ENCODE measurements around the gene KIF26B. TPM values are rescaled to one million over a fixed set of nuclear protein-coding genes. Genes with fewer than 3 reads are reported as not detected.

Gene KIF26B
- total RNA-seq, 1 donor from 2014 or later: 5.1 TPM

- TF ChIP-seq, protein P1, sequence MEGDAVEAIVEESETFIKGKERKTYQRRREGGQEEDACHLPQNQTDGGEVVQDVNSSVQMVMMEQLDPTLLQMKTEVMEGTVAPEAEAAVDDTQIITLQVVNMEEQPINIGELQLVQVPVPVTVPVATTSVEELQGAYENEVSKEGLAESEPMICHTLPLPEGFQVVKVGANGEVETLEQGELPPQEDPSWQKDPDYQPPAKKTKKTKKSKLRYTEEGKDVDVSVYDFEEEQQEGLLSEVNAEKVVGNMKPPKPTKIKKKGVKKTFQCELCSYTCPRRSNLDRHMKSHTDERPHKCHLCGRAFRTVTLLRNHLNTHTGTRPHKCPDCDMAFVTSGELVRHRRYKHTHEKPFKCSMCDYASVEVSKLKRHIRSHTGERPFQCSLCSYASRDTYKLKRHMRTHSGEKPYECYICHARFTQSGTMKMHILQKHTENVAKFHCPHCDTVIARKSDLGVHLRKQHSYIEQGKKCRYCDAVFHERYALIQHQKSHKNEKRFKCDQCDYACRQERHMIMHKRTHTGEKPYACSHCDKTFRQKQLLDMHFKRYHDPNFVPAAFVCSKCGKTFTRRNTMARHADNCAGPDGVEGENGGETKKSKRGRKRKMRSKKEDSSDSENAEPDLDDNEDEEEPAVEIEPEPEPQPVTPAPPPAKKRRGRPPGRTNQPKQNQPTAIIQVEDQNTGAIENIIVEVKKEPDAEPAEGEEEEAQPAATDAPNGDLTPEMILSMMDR (IDR thresholded peaks at IDR 0.05; ENCODE audit: unreplicated experiment): no peak
- peaks cover 15% of the 10 kb centered on the region for H3K27me3 Mint-ChIP-seq
- H3K27ac Mint-ChIP-seq: peak overlapping the region; percentile 91
- H3K4me3 Mint-ChIP-seq (ENCODE audit: low read depth): no peak overlapping the region
- H3K36me3 Mint-ChIP-seq (ENCODE audit: insufficient read depth): no peaks in the 10 kb centered on the region
- DNase-seq (ENCODE audit: low spot score, unreplicated experiment): no peak
- H3K9me3 Mint-ChIP-seq (ENCODE audit: low read depth): peaks cover 3% of the 10 kb centered on the region
- H3K4me1 Mint-ChIP-seq (ENCODE audit: low read depth): peaks cover 29% of the 10 kb centered on the region
Observed at GRCh38 chr1:245654460-245655050, 499.8 kb downstream of the KIF26B start.

- Mint-ChIP-seq H3K27me3 (peaks cover 6% of the 10 kb centered on the region), H3K4me1 (ENCODE audit: low read depth) (peaks cover 26% of the 10 kb centered on the region), H3K9me3 (ENCODE audit: low read depth) (peaks cover 3% of the 10 kb centered on the region), H3K4me3 (ENCODE audit: low read depth) (no peak overlapping the region), H3K27ac (no peak overlapping the region), H3K36me3 (ENCODE audit: insufficient read depth) (no peaks in the 10 kb centered on the region)
- DNase-seq (ENCODE audit: low spot score, unreplicated experiment): no peak
- TF ChIP-seq, protein P1 (IDR thresholded peaks at IDR 0.05; ENCODE audit: unreplicated experiment): no peak
Observed at GRCh38 chr1:245656189-245656717, 501.5 kb downstream of the KIF26B start.

GRCh38 chr1:245657371-245657770, 502.6 kb downstream of the KIF26B start:
- Mint-ChIP-seq H3K36me3 (ENCODE audit: insufficient read depth) (no peaks in the 10 kb centered on the region), H3K4me1 (ENCODE audit: low read depth) (peaks cover 26% of the 10 kb centered on the region), H3K9me3 (ENCODE audit: low read depth) (peaks cover 3% of the 10 kb centered on the region), H3K27me3 (peaks cover 6% of the 10 kb centered on the region), H3K4me3 (ENCODE audit: low read depth) (no peak overlapping the region), H3K27ac (no peak overlapping the region)
- TF ChIP-seq, protein P1 (IDR thresholded peaks at IDR 0.05; ENCODE audit: unreplicated experiment): no peak
- DNase-seq (ENCODE audit: low spot score, unreplicated experiment): no peak

DNA sequence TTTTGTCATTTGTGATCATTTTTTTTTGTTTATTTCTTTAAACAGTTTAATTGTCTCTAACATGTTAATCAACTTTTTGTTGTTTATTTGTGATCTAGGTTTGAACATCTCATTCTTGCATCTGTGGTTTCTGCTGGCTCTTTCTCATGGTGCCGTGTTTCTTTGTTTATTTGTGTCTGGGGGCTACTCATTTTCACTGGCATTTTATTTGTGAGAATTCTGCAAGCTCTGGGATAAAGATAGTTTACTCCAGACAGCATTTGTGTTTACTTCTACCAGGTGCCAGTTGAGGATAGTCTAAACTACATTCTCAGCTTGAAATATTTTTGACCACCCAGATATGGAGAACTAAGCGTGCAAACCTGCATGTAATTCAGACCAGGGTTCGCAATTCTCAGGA, 508.6 kb downstream of the KIF26B start:
- TF ChIP-seq, protein P1 (IDR thresholded peaks at IDR 0.05; ENCODE audit: unreplicated experiment): no peak
- DNase-seq (ENCODE audit: low spot score, unreplicated experiment): no peak
- Mint-ChIP-seq H3K4me3 (ENCODE audit: low read depth) (no peak overlapping the region), H3K4me1 (ENCODE audit: low read depth) (no peaks in the 10 kb centered on the region), H3K9me3 (ENCODE audit: low read depth) (no peaks in the 10 kb centered on the region), H3K27me3 (no peaks in the 10 kb centered on the region), H3K36me3 (ENCODE audit: insufficient read depth) (no peaks in the 10 kb centered on the region), H3K27ac (no peak overlapping the region)

DNA sequence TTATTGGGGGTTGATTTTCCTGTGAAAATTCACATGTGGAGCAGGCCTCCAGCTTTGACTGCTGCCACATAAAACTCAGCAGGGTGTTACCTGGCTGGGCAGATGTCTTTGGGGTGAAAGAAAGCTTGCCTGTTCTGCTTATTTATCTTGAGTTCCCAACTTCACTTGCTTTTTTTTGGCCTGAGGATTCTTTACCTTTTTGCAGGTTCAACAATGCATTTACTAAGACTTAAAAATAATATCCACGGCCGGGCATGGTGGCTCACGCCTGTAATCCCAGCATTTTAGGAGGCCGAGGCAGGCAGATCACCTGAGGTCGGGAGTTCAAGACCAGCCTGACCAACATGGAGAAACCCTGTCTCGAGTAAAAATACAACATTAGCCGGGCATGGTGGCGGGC, 509.1 kb downstream of the KIF26B start:
- no peak for DNase-seq (ENCODE audit: low spot score, unreplicated experiment)
- no peak overlapping the region for H3K4me3 Mint-ChIP-seq (ENCODE audit: low read depth)
- no peaks in the 10 kb centered on the region for H3K36me3 Mint-ChIP-seq (ENCODE audit: insufficient read depth)
- no peaks in the 10 kb centered on the region for H3K9me3 Mint-ChIP-seq (ENCODE audit: low read depth)
- no peaks in the 10 kb centered on the region for H3K27me3 Mint-ChIP-seq
- H3K27ac Mint-ChIP-seq: no peak overlapping the region
- H3K4me1 Mint-ChIP-seq (ENCODE audit: low read depth): no peaks in the 10 kb centered on the region
- TF ChIP-seq, protein P1 (IDR thresholded peaks at IDR 0.05; ENCODE audit: unreplicated experiment): no peak

Measured in progenitor cell of endocrine pancreas (in vitro differentiated cells).